ENCODE data around the gene DNAAF9.

The DNAAF9 gene

DNA sequence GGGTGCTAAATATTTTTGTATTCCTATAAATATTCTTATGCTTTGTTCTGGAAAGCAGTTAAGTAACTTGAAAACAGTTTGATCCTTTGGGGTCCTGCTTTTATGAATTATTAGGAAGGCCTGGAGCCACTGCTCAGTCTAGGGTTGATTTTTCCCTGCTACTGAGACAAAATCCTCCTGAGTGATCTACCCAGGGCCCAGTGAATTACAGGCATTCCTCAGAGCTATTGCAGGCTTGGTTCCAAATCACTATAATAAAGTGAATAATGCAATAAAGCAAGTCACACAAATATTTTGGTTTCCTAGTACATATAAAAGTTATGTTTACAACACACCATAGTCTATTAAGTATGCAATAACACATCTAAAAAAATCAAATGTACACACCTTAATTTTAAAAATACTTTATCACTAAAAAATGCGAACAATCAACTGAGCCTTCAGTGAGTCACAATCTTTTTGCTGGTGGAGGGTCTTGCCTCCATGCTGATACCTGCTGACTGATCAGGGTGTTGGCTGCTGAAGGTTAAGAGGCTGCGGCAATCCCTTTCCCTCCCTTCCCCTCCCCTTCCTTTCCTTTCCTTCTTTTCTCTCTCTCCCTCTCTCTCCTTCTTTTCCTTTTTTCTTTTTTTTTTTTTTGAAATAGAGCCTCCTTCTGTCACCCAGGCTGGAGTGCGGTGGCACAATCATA lies 43.0 kb downstream of the DNAAF9 start:
- DNase-seq (ENCODE audit: low spot score), result no peak
- TF ChIP-seq, protein P1, sequence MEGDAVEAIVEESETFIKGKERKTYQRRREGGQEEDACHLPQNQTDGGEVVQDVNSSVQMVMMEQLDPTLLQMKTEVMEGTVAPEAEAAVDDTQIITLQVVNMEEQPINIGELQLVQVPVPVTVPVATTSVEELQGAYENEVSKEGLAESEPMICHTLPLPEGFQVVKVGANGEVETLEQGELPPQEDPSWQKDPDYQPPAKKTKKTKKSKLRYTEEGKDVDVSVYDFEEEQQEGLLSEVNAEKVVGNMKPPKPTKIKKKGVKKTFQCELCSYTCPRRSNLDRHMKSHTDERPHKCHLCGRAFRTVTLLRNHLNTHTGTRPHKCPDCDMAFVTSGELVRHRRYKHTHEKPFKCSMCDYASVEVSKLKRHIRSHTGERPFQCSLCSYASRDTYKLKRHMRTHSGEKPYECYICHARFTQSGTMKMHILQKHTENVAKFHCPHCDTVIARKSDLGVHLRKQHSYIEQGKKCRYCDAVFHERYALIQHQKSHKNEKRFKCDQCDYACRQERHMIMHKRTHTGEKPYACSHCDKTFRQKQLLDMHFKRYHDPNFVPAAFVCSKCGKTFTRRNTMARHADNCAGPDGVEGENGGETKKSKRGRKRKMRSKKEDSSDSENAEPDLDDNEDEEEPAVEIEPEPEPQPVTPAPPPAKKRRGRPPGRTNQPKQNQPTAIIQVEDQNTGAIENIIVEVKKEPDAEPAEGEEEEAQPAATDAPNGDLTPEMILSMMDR (IDR thresholded peaks at IDR 0.05; ENCODE audit: extremely low read depth, insufficient read depth, missing control alignments), result no peak
- in situ Hi-C loops (cut with MboI; ENCODE audit: low pct_unique_long_range_greater_than_20kb, low sequenced_read_pairs, unreplicated experiment), result no loop called here

DNA sequence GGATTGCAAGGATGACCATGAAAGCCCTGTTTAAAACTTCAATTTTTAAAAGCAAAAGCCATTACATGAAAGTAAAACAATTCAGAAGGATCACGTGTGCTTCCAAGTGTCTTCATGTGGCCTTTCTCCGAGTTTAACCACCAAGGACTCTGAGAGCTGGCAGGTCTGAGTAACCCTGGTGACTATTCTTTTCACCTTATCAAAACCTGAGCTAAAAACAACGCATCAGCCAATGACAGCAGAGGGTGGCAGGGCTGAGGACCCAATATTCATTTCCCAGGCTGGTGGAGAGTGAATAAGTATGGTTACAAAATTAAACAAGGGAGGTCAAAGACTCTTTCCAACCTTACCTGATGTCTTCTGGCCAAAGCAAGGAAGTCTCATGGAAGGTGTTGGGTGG lies 46.7 kb downstream of the DNAAF9 start:
- TF ChIP-seq, protein P1 (IDR thresholded peaks at IDR 0.05; ENCODE audit: extremely low read depth, insufficient read depth, missing control alignments), result no peak
- DNase-seq (ENCODE audit: low spot score), result no peak
- in situ Hi-C loops (cut with MboI; ENCODE audit: low pct_unique_long_range_greater_than_20kb, low sequenced_read_pairs, unreplicated experiment), result no loop called here

DNA sequence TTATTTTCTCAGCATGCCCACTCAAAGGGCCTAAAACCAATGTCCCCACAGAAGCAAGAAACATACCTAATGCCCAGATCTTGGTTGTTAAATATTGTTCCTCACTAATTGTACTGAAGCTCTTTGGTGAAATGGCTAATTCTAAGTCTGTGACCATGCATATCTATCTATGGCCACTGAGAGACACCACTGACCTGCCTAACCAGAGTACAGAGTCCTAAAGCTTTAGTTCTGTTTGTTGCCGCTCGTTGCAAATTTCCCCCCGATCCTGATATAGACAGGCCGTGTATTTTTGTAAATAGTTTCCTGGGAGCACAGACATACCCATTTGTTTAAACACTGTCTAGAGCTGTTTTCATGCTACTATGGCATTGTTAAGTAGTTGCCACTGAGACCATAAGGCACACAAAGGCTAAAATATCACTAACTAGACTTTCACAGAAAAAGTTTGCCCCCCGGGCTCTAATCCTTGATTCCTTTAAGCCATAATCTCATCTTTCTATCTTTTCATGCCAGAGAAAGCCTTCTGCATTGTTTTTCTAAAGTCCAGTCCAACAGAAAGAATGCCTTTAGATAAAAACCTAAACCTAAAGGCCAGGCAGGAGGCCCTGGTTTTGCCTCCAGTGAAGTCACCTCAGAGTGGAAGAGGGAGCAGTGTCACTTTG lies 48.7 kb downstream of the DNAAF9 start:
- no peak for DNase-seq (ENCODE audit: low spot score)
- TF ChIP-seq, protein P1 (IDR thresholded peaks at IDR 0.05; ENCODE audit: extremely low read depth, insufficient read depth, missing control alignments), result no peak
- in situ Hi-C loops (cut with MboI; ENCODE audit: low pct_unique_long_range_greater_than_20kb, low sequenced_read_pairs, unreplicated experiment), result no loop called here

Measured in GM13977 (cell line).